HL-60/S4 (cell line): ENCODE data around the gene CDH5.

Source experiments
- in situ Hi-C: fragments of 300-500 bp; cut with MboI; formaldehyde crosslinking; loops from 2 replicates; pipeline ENCODE4 v1.14.3; 2022; ENCODE audit warnings: low sequenced_read_pairs

The CDH5 gene

GRCh38 chr16:66373667-66374066, 7.2 kb downstream of the CDH5 start:
- in situ Hi-C loops = no loop called here

- in situ Hi-C loops = no loop called here
These were observed 7.7 kb downstream of the CDH5 start for GRCh38 chr16:66374176-66374575.

DNA sequence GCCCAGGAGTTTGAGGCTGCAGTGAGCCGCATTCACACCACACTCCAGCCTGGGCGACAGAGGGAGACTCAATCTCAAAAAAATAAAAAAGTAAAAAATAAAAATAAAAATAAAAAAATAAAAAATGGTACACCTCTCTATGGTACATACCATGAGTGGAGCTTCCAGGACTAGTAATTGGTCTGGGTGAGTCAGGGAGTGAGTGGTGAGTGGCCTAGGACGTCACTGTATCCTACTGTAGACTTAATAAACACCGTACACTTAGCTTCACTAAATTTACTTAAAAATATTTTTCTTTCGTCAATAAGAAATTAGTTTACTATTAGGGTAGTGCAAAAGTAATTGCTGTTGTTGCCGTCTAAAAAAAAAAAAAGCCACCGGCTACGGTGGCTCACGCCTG, 9.0 kb downstream of the CDH5 start:
- in situ Hi-C loops = no loop called here

DNA sequence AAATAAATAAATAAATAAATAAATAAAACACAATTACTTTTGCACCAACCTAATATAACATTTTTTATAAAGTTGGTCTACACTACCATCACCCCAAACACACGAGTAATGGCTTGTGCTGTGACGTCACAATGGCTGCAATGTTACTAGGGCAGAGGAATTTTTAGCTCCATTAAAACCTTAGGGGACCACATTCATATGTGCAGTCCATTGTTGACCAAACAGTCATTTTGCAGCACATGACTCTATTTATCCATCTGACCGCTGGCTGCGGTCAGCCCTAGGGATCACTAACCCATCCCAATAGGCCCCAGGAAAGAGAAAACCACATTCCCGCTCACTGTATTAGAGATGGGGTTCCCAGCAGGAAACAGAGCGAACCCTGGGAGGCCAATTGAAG, 9.6 kb downstream of the CDH5 start:
- in situ Hi-C loops = no loop called here

- in situ Hi-C loops = no loop called here
These were observed 10.2 kb downstream of the CDH5 start for GRCh38 chr16:66376577-66377305.

GRCh38 chr16:66377324-66377723, 10.8 kb downstream of the CDH5 start:
- in situ Hi-C loops = no loop called here

- in situ Hi-C loops = no loop called here
These were observed 12.5 kb downstream of the CDH5 start for GRCh38 chr16:66378741-66379570.

GRCh38 chr16:66379571-66379941, 13.1 kb downstream of the CDH5 start:
- in situ Hi-C loops = no loop called here

DNA sequence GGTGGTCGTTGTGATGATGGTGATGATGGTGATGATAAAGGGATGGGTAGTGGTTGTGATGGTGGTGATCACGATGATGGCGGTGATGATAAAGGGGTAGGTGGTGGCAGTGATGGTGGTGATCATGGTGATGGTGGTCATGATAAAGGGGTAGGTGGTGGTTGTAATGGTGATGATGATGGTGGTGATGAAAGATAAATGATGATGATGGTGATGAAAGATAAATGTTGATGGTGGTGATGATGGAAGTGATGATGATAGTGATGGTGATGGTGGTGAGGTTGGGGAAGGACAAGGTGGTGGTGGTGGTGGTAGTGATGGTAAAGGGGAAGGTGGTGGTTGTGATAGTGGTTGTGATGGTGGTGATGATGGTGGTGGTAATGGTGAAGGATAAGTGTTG, 13.9 kb downstream of the CDH5 start:
- in situ Hi-C loops = no loop called here

- in situ Hi-C loops = no loop called here
These were observed 15.2 kb downstream of the CDH5 start for GRCh38 chr16:66381585-66382170.

DNA sequence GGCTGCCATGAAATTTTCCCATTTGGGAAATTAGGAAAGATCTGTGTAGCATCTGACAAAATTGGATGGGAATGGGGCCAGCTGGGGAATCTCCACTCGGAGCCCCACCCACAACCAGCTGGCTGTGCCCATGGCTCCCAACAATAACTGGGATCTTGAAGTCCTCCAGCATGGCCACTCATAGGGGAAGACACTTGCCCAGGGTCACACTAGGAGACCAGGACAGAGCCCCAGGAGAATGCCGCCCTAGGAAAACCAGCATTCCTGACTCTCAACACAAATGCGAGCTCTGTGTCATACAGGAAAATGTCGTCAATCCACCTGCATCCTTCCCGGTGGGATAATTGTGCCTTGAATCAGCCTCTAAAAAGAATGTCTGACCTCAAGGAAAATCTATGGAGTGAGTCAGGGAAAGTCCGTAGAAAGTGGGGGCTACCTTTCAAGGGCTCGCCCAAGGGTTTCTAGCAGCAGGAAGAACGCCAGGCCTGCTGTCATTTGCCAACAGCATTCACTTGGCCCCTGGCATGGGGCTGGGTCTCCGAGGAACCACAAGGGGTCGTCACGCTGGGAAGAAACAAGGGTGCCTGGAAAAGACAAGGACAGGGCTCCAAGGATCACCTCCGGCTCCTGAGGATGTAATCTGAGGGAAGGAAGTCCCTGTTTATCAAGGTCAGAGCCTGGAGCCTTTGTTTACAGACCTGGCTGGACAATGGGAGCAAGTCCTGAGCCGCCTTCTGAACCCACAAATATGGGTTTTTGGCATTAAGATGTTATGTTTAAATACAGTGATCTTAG, 15.9 kb downstream of the CDH5 start:
- in situ Hi-C loops = no loop called here

- in situ Hi-C loops = no loop called here
These were observed 16.4 kb downstream of the CDH5 start for GRCh38 chr16:66382966-66383299.

DNA sequence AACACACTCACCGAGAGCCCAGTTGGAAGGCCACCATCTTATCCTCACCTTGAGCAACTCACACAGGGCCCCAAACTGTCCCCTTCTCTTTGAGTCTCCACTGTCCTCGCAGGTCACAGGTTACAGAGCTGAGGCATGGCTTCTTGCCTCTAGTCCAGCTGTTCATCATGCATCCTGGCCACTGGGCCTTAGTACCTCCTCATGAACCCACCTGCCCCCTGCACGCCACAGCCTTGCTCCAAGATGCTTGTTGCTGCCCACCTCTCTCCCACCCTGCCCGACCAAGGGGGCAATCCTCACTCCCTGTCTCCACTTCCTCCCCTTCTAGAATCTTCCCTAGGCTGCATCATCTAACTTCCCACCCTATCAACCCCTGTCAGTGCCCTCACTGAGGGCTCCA, 17.1 kb downstream of the CDH5 start:
- in situ Hi-C loops = no loop called here

- in situ Hi-C loops = no loop called here
These were observed 18.9 kb downstream of the CDH5 start for GRCh38 chr16:66385415-66385814.

- in situ Hi-C loops = no loop called here
These were observed 20.4 kb downstream of the CDH5 start for GRCh38 chr16:66386629-66387622.

DNA sequence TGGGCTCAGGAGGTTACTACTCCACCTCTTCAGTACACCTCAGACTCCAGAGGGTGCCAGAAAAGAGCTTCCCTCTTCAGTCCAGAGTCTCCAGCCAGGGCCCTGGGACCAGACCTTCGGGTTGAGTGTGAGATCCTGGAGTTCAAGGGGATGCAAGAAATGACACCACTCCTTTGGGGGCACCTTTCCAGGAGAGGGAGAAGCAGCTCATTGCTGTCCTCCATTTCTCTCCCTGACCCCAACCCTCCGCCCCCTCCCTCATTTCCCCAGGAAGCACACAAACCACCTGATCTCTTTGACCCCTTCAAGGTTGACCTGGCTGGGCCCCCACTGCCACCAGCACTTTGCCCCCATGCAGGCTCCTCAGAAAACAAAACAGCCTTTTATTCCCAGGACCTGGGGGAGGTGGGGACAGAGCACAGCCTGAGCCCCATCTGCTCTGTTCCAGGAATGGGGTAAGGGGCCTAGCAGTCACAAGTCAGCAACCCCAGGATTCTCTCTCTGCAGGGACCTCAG, 21.4 kb downstream of the CDH5 start:
- in situ Hi-C loops = no loop called here

GRCh38 chr16:66388350-66389139, 22.1 kb downstream of the CDH5 start:
- in situ Hi-C loops = no loop called here

DNA sequence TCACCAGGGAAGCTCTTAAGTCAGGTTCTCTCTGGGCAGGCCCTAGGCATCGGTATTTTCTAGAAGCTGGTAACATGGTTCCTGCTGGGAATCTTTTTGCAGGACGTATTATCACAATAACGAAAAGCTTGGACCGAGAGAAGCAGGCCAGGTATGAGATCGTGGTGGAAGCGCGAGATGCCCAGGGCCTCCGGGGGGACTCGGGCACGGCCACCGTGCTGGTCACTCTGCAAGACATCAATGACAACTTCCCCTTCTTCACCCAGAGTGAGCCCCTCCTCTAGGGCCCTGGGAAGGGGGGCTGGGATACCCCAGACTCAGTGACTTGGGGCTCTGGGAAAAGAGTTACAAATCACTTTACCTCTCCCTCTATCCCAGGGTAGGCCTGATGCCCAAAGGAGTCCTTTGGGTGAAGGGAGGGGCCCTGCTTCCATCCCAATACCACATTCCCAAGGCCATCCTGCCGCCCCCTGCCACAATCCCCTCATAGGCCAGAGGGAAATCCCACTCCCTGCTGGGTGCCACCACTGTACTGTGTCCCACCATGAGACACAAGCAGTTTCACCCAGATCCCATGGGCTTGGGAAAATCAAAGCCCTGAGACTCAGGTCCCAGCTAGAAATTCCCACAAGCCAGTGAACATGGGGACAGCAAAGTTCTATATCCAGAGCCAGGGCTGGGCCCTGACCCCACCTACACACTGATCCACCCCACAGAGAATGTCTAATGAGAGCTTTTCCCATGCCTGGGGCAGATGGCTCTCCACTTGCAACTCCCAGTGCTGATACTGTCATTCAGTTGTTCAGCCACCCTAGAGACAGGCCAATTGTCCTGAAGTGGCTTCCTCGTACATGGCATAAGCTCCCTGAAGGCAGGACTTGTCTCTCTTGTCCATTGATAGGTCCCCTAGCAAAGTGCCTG, 23.0 kb downstream of the CDH5 start:
- in situ Hi-C loops = no loop called here
